ENCODE measurements around the gene BANP.

Gene BANP

GRCh38 chr16:88056212-88056611, 105.0 kb downstream of the BANP start:
- no peak for DNase-seq

- DNase-seq = no peak
These were observed 106.4 kb downstream of the BANP start for GRCh38 chr16:88057656-88058055.

- DNase-seq = no peak
These were observed 106.9 kb downstream of the BANP start for GRCh38 chr16:88058136-88058535.

- DNase-seq = no peak
These were observed 107.6 kb downstream of the BANP start for GRCh38 chr16:88058817-88059216.

- DNase-seq = no peak
These were observed 108.6 kb downstream of the BANP start for GRCh38 chr16:88059701-88060386.

- no peak for DNase-seq
These were observed 109.4 kb downstream of the BANP start for GRCh38 chr16:88060524-88061219.

GRCh38 chr16:88061346-88062110, 110.3 kb downstream of the BANP start:
- no peak for DNase-seq

GRCh38 chr16:88062341-88063210, 111.3 kb downstream of the BANP start:
- DNase-seq = no peak

GRCh38 chr16:88063211-88063773, 112.1 kb downstream of the BANP start:
- DNase-seq = no peak

GRCh38 chr16:88064011-88064888, 113.0 kb downstream of the BANP start:
- no peak for DNase-seq

- DNase-seq = no peak
These were observed 113.9 kb downstream of the BANP start for GRCh38 chr16:88064889-88065746.

GRCh38 chr16:88065747-88066142, 114.5 kb downstream of the BANP start:
- no peak for DNase-seq

GRCh38 chr16:88066234-88066633, 115.0 kb downstream of the BANP start:
- no peak for DNase-seq

- no peak for DNase-seq
These were observed 115.7 kb downstream of the BANP start for GRCh38 chr16:88066680-88067529.

- no peak for DNase-seq
These were observed 116.5 kb downstream of the BANP start for GRCh38 chr16:88067530-88068411.

- DNase-seq = no peak
These were observed 117.5 kb downstream of the BANP start for GRCh38 chr16:88068476-88069396.
